SJSA1 (cell line): Measurements from ENCODE around the gene GRID1. TPM values are rescaled to one million over a fixed set of nuclear protein-coding genes. Genes with fewer than 3 reads are reported as not detected.

Experiments used
- DNase-seq, 2 experiments: peaks; one replicate each; pipeline ENCODE4 v3.0.0-alpha.2; 2015 to 2020; ENCODE audit warnings: low spot score in 2 of 2, low read depth in 1 of 2
- H3K27ac ChIP-seq: fragments of 250-450 bp; sonication (Bioruptor Pico); 2 replicates; pipeline ENCODE4 v1.5.1; 2020; ENCODE audit warnings: mild to moderate bottlenecking, moderate library complexity
- H3K27me3 ChIP-seq: fragments of 250-450 bp; sonication (Bioruptor Pico); replicated peaks from 2 replicates; pipeline ENCODE4 v1.5.1; 2020; ENCODE audit warnings: mild to moderate bottlenecking, moderate library complexity
- H3K36me3 ChIP-seq: fragments of 250-450 bp; sonication (Bioruptor Pico); 2 replicates; pipeline ENCODE4 v1.5.1; 2020; ENCODE audit warnings: mild to moderate bottlenecking
- H3K4me1 ChIP-seq: fragments of 250-450 bp; sonication (Bioruptor Pico); replicated peaks from 2 replicates; pipeline ENCODE4 v1.6.1; 2021; ENCODE audit warnings: mild to moderate bottlenecking
- H3K4me3 ChIP-seq: fragments of 250-450 bp; sonication (Bioruptor Pico); 2 replicates; pipeline ENCODE4 v1.5.1; 2020; ENCODE audit warnings: mild to moderate bottlenecking
- H3K9me3 ChIP-seq: fragments of 250-450 bp; sonication (Bioruptor Pico); replicated peaks from 2 replicates; pipeline ENCODE4 v1.5.1; 2020; ENCODE audit warnings: mild to moderate bottlenecking
- total RNA-seq: library from RNA; depleted of rRNA; stranded (reverse); fragments of >200 nt; shearing (Covaris generic); gene quantifications from 2 replicates; pipeline ENCODE4 v1.2.3, GENCODE V29; 2014

GRID1 gene
- total RNA-seq, 1 experiment from 2014 or later = 0.05 TPM

GRCh38 chr10:85674851-85675250 lies 691.7 kb downstream of the GRID1 start:
- Histone ChIP-seq H3K36me3 (no peaks in the 10 kb centered on the region), H3K4me1 (no peaks in the 10 kb centered on the region), H3K27me3 (no peaks in the 10 kb centered on the region), H3K4me3 (no peak overlapping the region), H3K9me3 (peaks cover 2% of the 10 kb centered on the region; the same call in 1 of the 2 replicates), H3K27ac (no peak overlapping the region)
- DNase-seq = no peak

DNA sequence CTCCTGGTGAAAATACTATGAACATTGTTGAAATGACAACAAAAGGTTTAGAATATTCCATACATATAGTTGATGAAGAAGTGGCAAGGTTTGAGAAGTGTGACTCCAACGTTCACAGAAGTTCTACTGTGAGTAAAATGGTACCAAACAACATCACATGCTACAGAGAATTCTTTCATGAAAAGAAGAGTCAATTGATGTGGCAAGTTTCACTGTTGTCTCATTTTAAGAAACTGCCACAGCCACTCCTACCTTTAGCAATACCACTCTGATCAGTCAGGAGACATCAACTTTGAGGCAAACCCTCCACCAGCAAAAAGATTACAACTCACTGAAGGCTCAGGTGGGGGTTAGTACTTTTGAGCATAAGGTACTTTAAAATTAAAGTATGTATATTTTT lies 693.3 kb downstream of the GRID1 start:
- H3K9me3 ChIP-seq = peaks cover 2% of the 10 kb centered on the region; the same call in 1 of the 2 replicates
- H3K27me3 ChIP-seq = no peaks in the 10 kb centered on the region
- H3K4me1 ChIP-seq = no peaks in the 10 kb centered on the region
- H3K4me3 ChIP-seq = no peak overlapping the region
- H3K27ac ChIP-seq = no peak overlapping the region
- DNase-seq = no peak
- H3K36me3 ChIP-seq = no peaks in the 10 kb centered on the region

DNA sequence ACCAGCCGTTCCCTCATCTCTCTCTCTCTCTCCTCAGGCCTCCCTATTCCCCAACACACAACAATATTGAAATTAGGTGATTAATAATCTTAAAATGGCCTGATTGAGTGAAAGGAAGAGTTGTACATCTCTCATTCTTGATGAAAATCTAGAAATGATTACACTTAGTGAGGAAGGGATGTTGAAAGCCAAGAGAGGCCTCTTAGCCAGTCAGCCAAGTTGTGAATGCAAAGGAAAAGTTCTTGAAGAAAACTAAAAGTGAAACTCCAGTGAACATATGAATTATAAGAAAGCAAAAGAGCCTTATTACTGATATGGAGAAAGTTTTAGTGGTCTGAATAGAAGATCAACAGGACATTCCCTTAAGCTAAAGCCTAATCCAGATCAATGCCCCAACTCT lies 695.1 kb downstream of the GRID1 start:
- no peaks in the 10 kb centered on the region for H3K36me3 ChIP-seq
- no peak overlapping the region for H3K4me3 ChIP-seq
- H3K9me3 ChIP-seq = peaks cover 2% of the 10 kb centered on the region; the same call in 1 of the 2 replicates
- DNase-seq = no peak
- H3K27me3 ChIP-seq = no peaks in the 10 kb centered on the region
- no peaks in the 10 kb centered on the region for H3K4me1 ChIP-seq
- no peak overlapping the region for H3K27ac ChIP-seq

DNA sequence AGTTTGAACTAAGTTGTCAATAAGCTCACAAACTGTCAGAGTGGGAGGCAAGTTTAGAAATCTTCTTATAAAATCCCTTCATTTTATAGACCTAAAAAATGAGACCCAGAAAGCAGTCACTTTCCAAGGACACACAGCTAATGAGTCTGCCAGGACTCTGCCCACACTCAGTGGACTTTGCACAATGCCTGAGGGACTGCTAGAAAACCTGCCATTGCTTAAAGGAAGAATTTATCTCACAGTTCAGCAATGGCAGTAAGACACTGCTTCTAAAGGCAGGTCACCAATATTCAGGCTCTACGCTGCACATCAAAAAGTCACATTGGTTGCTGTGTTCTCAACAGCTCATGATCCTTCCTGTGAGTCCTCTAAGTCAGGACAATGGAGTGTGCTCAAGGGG lies 698.1 kb downstream of the GRID1 start:
- Histone ChIP-seq H3K27me3 (no peaks in the 10 kb centered on the region), H3K9me3 (peaks cover 2% of the 10 kb centered on the region; the same call in 1 of the 2 replicates)

DNA sequence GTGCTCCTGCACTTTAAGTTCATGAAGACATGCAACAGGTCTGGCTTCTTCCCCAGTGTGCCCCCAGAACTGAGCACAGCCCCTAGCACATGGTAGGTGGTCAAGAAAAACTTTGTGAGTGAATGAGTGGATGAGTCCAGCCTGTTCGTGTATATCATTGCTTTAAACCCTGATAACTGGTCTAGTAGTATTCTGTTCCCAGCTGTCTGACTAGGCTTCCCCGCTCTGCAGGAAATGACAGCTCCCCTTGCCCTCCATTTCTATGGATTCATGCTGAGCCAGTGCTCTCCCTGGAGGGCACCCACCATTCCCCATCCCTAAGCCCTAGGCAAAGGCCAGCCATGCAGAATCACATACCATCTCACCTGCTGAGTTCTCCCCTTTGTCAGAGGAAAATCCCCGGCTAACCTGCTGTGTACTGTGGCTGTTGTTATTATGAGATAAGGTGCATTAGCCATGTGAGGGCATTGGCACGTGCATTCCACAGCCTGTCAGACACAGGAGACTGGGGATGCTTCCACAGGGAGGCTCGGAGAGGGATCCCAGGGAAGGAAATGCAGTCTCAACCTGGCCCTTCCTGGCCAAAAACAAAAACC lies 698.9 kb downstream of the GRID1 start:
- no peak for DNase-seq
- no peaks in the 10 kb centered on the region for H3K27me3 ChIP-seq
- no peak overlapping the region for H3K27ac ChIP-seq
- no peaks in the 10 kb centered on the region for H3K4me1 ChIP-seq
- no peak overlapping the region for H3K4me3 ChIP-seq
- peaks cover 2% of the 10 kb centered on the region; the same call in 1 of the 2 replicates for H3K9me3 ChIP-seq
- no peaks in the 10 kb centered on the region for H3K36me3 ChIP-seq

More for the DNA sequence above, 698.1 kb downstream of the GRID1 start:
- no peak overlapping the region for H3K4me3 ChIP-seq
- H3K36me3 ChIP-seq = no peaks in the 10 kb centered on the region
- no peaks in the 10 kb centered on the region for H3K4me1 ChIP-seq
- H3K27ac ChIP-seq = no peak overlapping the region
- DNase-seq = no peak

DNA sequence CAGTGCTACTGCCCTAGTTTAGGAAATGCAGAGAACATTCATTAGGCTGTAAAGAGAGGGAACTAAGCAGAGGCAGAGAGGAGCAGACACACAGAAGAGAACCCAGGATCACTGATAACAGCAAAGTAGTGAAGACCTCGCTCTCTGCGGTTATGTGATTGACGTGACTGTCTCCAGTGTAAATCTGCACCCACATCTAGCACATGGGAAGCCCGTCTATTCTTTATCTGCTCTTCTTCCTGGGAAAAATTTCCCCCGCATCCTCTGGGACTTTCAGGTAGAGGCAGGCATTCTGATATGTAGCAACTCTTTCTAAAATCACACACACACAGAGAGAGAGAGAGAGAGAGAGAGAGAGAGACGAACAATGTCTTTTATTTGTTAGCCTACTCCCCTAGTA lies 699.6 kb downstream of the GRID1 start:
- H3K4me1 ChIP-seq = no peaks in the 10 kb centered on the region
- no peaks in the 10 kb centered on the region for H3K36me3 ChIP-seq
- H3K27me3 ChIP-seq = no peaks in the 10 kb centered on the region
- no peak overlapping the region for H3K4me3 ChIP-seq
- no peak for DNase-seq
- H3K9me3 ChIP-seq = peaks cover 2% of the 10 kb centered on the region; the same call in 1 of the 2 replicates
- no peak overlapping the region for H3K27ac ChIP-seq

DNA sequence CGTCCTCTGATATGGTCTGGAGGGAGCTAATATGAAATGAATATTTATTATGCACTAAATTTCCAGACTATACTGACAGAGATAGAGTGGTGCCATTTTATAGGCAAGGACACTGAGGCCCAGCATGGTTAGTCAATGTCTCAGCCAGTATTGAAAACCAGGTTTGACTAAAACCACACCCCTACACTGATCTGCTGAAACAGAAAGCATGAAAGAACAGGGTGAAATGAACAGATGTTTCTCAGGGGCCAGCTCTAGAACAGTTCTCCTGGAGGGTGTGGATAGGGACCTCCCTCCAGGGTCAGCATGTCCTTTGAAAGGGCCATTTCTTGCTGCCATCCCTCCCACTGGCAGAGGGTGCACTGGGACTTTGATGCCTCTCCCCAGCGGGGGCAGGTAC lies 700.5 kb downstream of the GRID1 start:
- H3K4me1 ChIP-seq = no peaks in the 10 kb centered on the region
- H3K27me3 ChIP-seq = no peaks in the 10 kb centered on the region
- H3K36me3 ChIP-seq = no peaks in the 10 kb centered on the region
- DNase-seq = no peak
- no peak overlapping the region for H3K4me3 ChIP-seq
- H3K9me3 ChIP-seq = no peaks in the 10 kb centered on the region; the same call in 1 of the 2 replicates
- no peak overlapping the region for H3K27ac ChIP-seq

DNA sequence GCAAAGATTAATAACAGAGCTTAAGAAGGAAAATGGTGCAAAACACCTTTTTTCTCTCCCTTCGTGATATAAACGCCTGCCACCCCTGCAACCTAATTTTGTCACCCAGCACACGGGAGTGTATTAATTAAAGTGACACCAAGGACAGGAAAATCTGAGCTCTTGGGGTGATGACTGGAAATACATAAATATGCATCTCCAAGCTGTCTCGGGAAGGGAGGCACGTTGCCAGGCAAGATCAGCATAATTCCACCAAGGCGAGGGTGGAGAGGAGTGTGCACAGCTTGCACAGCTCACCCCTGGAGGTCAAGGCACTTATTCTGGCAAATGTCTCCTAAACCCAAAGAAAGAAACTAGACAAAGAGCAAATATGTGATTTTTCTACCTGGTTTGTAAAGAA lies 700.9 kb downstream of the GRID1 start:
- H3K27ac ChIP-seq = no peak overlapping the region
- H3K4me3 ChIP-seq = no peak overlapping the region
- H3K4me1 ChIP-seq = no peaks in the 10 kb centered on the region
- no peaks in the 10 kb centered on the region for H3K27me3 ChIP-seq
- H3K36me3 ChIP-seq = no peaks in the 10 kb centered on the region
- DNase-seq = no peak
- H3K9me3 ChIP-seq = no peaks in the 10 kb centered on the region

- DNase-seq = no peak
- H3K27me3 ChIP-seq = no peaks in the 10 kb centered on the region
- no peak overlapping the region for H3K27ac ChIP-seq
- H3K36me3 ChIP-seq = no peaks in the 10 kb centered on the region
- no peak overlapping the region for H3K4me3 ChIP-seq
- no peaks in the 10 kb centered on the region for H3K9me3 ChIP-seq
- H3K4me1 ChIP-seq = no peaks in the 10 kb centered on the region
Measured at GRCh38 chr10:85665078-85665477, 701.5 kb downstream of the GRID1 start.

DNA sequence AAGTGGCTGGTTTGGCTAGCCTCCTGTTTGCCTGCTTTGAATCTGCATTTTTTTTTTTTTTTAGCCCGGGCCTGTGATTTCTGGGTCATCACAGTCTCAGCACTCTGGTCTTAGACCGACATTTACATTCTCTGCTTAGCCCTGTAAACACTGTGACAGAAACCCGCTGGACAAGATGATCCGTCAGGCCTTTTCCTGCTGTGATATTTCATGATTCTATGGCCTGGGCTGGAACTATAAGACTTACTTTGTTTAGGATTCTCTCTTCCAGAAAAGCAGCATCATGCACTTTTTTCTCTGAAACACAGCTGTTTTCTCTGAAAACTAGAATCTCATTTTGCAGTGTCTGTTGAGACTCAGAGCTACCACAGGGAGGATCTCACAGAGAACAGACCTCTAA lies 705.5 kb downstream of the GRID1 start:
- H3K27ac ChIP-seq = no peak overlapping the region
- no peaks in the 10 kb centered on the region for H3K9me3 ChIP-seq
- no peaks in the 10 kb centered on the region for H3K36me3 ChIP-seq
- no peak for DNase-seq
- no peaks in the 10 kb centered on the region for H3K27me3 ChIP-seq
- no peaks in the 10 kb centered on the region for H3K4me1 ChIP-seq
- no peak overlapping the region for H3K4me3 ChIP-seq

GRCh38 chr10:85659331-85659730 lies 707.3 kb downstream of the GRID1 start:
- Histone ChIP-seq H3K27ac (no peak overlapping the region), H3K27me3 (no peaks in the 10 kb centered on the region), H3K4me1 (peaks cover 10% of the 10 kb centered on the region; the same call in 1 of the 2 replicates), H3K9me3 (no peaks in the 10 kb centered on the region), H3K4me3 (no peak overlapping the region), H3K36me3 (no peaks in the 10 kb centered on the region)
- DNase-seq = no peak

DNA sequence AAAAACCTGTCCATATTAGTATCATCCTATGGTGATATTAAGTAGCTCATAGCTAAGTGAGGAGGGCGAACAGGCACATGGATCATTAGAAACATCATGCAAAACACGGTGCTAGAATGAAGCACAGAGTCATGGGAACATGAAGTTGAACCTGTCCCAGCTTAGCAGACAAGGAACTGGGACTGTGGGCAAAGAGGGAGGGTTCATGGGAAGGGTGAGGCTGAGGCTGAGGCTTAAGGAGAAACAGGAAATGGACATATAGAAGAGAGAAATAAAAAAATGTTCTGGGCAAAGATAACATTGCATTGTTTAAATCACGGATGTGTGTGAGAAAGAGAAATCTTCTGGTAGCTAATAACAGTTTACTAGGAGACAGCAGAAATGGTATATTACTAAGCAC lies 708.1 kb downstream of the GRID1 start:
- H3K9me3 ChIP-seq = no peaks in the 10 kb centered on the region

DNA sequence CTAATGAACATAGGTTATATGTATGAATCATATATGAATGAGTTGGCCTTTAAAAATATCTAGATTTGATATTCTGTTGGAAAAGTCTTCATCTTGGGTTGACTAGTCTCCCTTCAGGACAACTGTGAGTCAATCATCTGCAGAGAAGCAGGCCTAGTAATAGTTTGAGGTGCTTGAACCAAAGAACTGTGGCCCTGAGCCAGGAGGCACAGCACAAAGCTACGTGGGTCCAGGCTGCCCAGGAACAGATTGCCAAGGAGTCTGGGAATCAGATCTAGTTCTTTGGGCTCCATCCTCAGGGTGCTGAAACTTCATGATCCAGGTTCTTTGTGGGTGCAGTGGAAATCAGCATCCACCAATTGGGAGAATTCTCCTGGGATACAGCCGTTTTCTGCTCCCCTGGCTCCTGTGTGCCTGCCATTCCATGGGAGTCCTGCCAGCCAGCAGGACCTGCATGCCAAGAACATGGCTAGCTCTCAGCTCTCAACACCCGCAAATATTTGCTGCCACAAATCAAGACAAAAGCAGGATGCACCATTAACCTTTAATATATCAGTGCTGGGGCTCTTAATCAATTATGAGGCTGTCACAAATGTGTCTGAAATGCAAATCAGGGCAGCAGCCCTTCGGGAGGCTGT lies 709.0 kb downstream of the GRID1 start:
- no peaks in the 10 kb centered on the region for H3K27me3 ChIP-seq
- no peaks in the 10 kb centered on the region for H3K9me3 ChIP-seq
- no peak for DNase-seq
- H3K27ac ChIP-seq = no peak overlapping the region
- H3K4me3 ChIP-seq = no peak overlapping the region
- no peaks in the 10 kb centered on the region for H3K36me3 ChIP-seq
- H3K4me1 ChIP-seq = peaks cover 10% of the 10 kb centered on the region; the same call in 1 of the 2 replicates

More for the DNA sequence above, 708.1 kb downstream of the GRID1 start:
- Histone ChIP-seq H3K4me1 (peaks cover 10% of the 10 kb centered on the region; the same call in 1 of the 2 replicates), H3K4me3 (no peak overlapping the region), H3K36me3 (no peaks in the 10 kb centered on the region), H3K27ac (no peak overlapping the region), H3K27me3 (no peaks in the 10 kb centered on the region)
- DNase-seq = no peak

DNA sequence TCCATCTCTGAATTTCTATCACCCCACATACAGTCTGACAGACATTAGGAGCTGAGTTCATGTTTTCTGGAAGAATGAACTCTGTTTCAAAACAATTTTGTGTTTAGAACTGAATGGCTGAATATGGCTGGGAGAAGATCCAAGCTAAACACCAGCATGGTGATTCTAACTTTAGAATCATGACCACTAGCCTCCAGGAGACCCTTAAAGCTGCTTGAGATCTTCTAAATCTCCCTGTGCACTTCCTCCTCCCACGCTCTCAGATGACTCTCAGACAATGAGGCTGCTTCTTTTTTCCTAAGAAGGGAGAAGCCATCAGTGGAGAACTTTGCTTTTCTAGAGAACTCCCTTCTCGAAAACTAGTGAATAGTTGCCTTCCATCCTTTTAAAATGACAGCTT lies 711.2 kb downstream of the GRID1 start:
- H3K36me3 ChIP-seq = no peaks in the 10 kb centered on the region
- no peak overlapping the region for H3K27ac ChIP-seq
- H3K9me3 ChIP-seq = no peaks in the 10 kb centered on the region
- H3K4me1 ChIP-seq = peaks cover 15% of the 10 kb centered on the region
- H3K4me3 ChIP-seq = no peak overlapping the region
- no peaks in the 10 kb centered on the region for H3K27me3 ChIP-seq
- no peak for DNase-seq
